ENCODE data around the gene GPATCH8.
A peak's percentile ranks its signal among the peaks of the same experiment; 100 is the strongest.
"Not testable (repeated sequence)": the region's sequence is repeated elsewhere in the genome, so short reads cannot be mapped to it uniquely, and the experiment has no call there.

GPATCH8 gene

GRCh38 chr17:44372036-44372435 is 131.2 kb downstream of the GPATCH8 start:
- H3K4me1 ChIP-seq (ENCODE audit: control insufficient read depth, insufficient read depth, low read length) = peaks cover 13% of the 10 kb centered on the region
- no peak overlapping the region for H3K9ac ChIP-seq (ENCODE audit: low read length in 2 of 2)
- no peak overlapping the region for H3K27ac ChIP-seq (ENCODE audit: low read length)
- no peak overlapping the region for H3K4me3 ChIP-seq (ENCODE audit: low read length in 2 of 2)
- H3K27me3 ChIP-seq (ENCODE audit: control insufficient read depth in 1 of 2, insufficient read depth in 2 of 2, low read length in 2 of 2) = peaks cover 0 to 7% of the 10 kb centered on the region in 2 donors
- no peaks in the 10 kb centered on the region for H3K9me3 ChIP-seq (ENCODE audit: control insufficient read depth in 2 of 2, low read length in 2 of 2)
- no peaks in the 10 kb centered on the region for H3K36me3 ChIP-seq (ENCODE audit: control insufficient read depth in 2 of 2, insufficient read depth in 2 of 2, low read length in 2 of 2)

DNA sequence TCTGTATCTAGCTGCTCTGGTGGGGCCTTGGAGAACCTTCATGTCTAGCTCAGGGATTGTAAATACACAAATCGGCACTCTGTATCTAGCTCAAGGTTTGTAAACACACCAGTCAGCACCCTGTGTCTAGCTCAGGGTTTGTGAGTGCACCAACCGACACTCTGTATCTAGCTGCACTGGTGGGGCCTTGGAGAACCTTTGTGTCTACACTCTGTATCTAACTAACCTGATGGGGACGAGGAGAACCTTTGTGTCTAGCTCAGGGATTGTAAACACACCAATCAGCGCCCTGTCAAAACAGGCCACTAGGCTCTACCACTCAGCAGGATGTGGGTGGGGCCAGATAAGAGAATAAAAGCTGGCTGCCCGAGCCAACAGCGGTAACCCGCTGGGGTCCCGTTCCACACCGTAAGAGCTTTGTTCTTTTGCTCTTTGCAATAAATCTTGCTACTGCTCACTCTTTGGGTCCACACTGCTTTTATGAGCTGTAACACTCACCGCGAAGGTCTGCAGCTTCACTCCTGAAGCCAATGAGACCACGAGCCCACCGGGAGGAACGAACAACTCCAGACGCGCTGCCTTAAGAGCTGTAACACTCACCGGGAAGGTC is 133.7 kb downstream of the GPATCH8 start:
- H3K9ac ChIP-seq (ENCODE audit: low read length in 2 of 2); H3K36me3 ChIP-seq (ENCODE audit: control insufficient read depth in 2 of 2, insufficient read depth in 2 of 2, low read length in 2 of 2); H3K9me3 ChIP-seq (ENCODE audit: control insufficient read depth in 2 of 2, low read length in 2 of 2); H3K4me1 ChIP-seq (ENCODE audit: control insufficient read depth, insufficient read depth, low read length); H3K27me3 ChIP-seq (ENCODE audit: control insufficient read depth in 1 of 2, insufficient read depth in 2 of 2, low read length in 2 of 2); H3K4me3 ChIP-seq (ENCODE audit: low read length in 2 of 2); H3K27ac ChIP-seq (ENCODE audit: low read length): not testable (repeated sequence)

GRCh38 chr17:44368391-44369243 is 134.6 kb downstream of the GPATCH8 start:
- H3K9me3 ChIP-seq (ENCODE audit: control insufficient read depth in 2 of 2, low read length in 2 of 2); H3K4me3 ChIP-seq (ENCODE audit: low read length in 2 of 2); H3K36me3 ChIP-seq (ENCODE audit: control insufficient read depth in 2 of 2, insufficient read depth in 2 of 2, low read length in 2 of 2); H3K27me3 ChIP-seq (ENCODE audit: control insufficient read depth in 1 of 2, insufficient read depth in 2 of 2, low read length in 2 of 2); H3K9ac ChIP-seq (ENCODE audit: low read length in 2 of 2); H3K27ac ChIP-seq (ENCODE audit: low read length); H3K4me1 ChIP-seq (ENCODE audit: control insufficient read depth, insufficient read depth, low read length): not testable (repeated sequence)

DNA sequence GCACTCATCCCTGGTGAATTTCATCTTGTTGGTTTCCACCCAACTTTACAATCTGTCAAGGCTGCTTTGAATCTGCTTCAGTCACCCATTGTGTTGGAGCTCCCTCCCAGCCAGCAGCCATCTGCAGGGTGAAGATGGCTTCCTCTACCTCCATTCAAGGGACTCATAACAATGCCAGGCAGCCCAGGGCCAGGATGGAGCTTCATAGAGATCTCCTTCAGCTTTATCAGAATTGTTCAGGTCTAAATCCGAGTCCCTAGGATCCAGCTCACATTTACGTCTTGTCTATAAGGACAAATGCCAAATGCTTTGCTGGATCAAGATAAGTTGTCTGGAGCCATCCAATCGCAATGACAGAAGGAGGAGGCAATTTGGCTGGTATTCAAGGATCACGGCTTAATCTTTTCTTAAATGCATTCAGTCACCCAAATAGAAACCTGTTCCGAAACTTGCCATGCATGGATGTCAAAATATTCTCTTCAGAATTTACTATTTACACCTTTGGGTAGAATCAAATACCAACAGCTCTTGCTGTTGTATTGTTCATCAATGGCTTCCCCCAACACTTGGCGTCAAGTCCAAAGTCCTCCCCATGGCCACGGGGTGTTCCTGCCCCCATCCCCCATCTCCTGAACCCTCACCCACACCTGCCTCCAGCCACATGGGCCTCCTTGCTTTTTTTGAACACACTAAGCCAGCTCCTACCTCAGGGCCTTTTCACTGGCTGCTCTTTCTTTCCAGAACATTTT is 135.8 kb downstream of the GPATCH8 start:
- Histone ChIP-seq H3K27me3 (ENCODE audit: control insufficient read depth in 1 of 2, insufficient read depth in 2 of 2, low read length in 2 of 2) (peaks cover 2 to 4% of the 10 kb centered on the region in 2 donors), H3K9ac (ENCODE audit: low read length in 2 of 2) (no peak overlapping the region), H3K4me1 (ENCODE audit: control insufficient read depth, insufficient read depth, low read length) (peaks cover 9% of the 10 kb centered on the region), H3K9me3 (ENCODE audit: control insufficient read depth in 2 of 2, low read length in 2 of 2) (no peaks in the 10 kb centered on the region), H3K4me3 (ENCODE audit: low read length in 2 of 2) (no peak overlapping the region), H3K27ac (ENCODE audit: low read length) (no peak overlapping the region), H3K36me3 (ENCODE audit: control insufficient read depth in 2 of 2, insufficient read depth in 2 of 2, low read length in 2 of 2) (no peaks in the 10 kb centered on the region)

DNA sequence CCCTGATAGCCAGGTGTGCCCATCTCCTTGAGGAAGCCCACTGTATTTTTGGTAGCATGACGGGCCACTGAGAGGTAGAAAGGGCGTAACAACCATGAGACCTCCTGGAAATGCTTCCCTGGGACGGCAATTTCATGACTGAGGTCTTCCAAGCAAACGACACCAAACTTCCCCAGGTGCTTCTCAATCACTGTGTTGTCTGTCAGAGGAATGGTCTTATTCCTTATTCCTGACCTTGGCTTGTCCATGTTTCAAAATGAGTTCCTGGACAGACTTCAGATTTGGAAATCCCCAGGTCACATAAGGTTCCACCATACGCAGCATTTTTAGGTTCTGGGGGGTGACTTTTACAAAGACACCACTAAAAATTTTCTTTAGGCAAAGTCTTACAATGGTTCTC is 138.2 kb downstream of the GPATCH8 start:
- not testable (repeated sequence) for H3K27me3 ChIP-seq (ENCODE audit: control insufficient read depth in 1 of 2, insufficient read depth in 2 of 2, low read length in 2 of 2); H3K4me3 ChIP-seq (ENCODE audit: low read length in 2 of 2); H3K9ac ChIP-seq (ENCODE audit: low read length in 2 of 2); H3K9me3 ChIP-seq (ENCODE audit: control insufficient read depth in 2 of 2, low read length in 2 of 2); H3K36me3 ChIP-seq (ENCODE audit: control insufficient read depth in 2 of 2, insufficient read depth in 2 of 2, low read length in 2 of 2); H3K27ac ChIP-seq (ENCODE audit: low read length)
- H3K4me1 ChIP-seq (ENCODE audit: control insufficient read depth, insufficient read depth, low read length) = peaks cover 11% of the 10 kb centered on the region

GRCh38 chr17:44363613-44364159 is 139.5 kb downstream of the GPATCH8 start, which contains the start of gene FAM171A2:
FAM171A2 (minus strand) TSS chr17:44363853; CDS start chr17:44363714, 139 bp downstream.
- no peaks in the 10 kb centered on the region for H3K36me3 ChIP-seq (ENCODE audit: control insufficient read depth in 2 of 2, insufficient read depth in 2 of 2, low read length in 2 of 2)
- peak within 1 kb of the TSS; percentile 63 to 73 for H3K4me3 ChIP-seq (ENCODE audit: low read length in 2 of 2)
- no peak within 1 kb of the TSS for H3K27ac ChIP-seq (ENCODE audit: low read length)
- peaks cover 4 to 7% of the 10 kb centered on the region in 2 donors for H3K27me3 ChIP-seq (ENCODE audit: control insufficient read depth in 1 of 2, insufficient read depth in 2 of 2, low read length in 2 of 2)
- no peaks in the 10 kb centered on the region for H3K9me3 ChIP-seq (ENCODE audit: control insufficient read depth in 2 of 2, low read length in 2 of 2)
- peaks cover 11% of the 10 kb centered on the region for H3K4me1 ChIP-seq (ENCODE audit: control insufficient read depth, insufficient read depth, low read length)
- peak within 1 kb of the TSS in 1 of 2 donors; percentile 53 for H3K9ac ChIP-seq (ENCODE audit: low read length in 2 of 2)

DNA sequence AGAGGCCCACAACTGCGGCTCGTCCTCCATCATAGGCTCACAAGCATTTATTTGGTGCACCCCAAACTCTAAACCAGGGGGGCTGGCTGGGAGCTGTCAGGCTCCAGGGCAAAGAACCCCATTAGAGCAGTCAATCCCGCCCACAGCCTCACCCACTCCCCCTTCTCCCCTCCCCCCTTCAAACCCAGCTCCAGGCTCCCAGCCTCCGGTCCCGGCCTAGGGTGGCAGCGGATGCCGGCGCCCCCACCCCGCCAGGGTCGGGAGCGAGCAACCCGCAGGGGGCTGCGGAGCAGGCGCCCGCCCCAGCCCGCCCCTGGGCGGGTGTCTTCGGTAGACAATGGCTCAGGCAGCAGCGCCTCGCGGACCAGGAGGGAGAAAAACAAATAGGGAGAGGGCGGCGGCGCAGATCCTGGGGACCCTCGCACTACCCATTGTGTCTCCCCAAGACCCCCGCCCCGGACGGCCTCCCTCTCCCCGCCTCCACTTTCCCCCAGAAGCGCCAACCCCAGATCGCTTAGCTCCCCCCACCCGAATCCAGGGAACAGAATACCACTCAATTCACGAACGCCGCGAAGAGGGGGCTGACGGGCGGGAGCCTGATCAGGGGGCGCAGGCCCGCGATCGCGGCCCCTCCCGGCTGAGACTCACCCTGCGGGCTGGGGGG is 140.1 kb downstream of the GPATCH8 start:
- Histone ChIP-seq H3K9me3 (ENCODE audit: control insufficient read depth in 2 of 2, low read length in 2 of 2) (no peaks in the 10 kb centered on the region), H3K27me3 (ENCODE audit: control insufficient read depth in 1 of 2, insufficient read depth in 2 of 2, low read length in 2 of 2) (peaks cover 4 to 7% of the 10 kb centered on the region in 2 donors), H3K27ac (ENCODE audit: low read length) (no peak overlapping the region), H3K4me3 (ENCODE audit: low read length in 2 of 2) (peak overlapping the region; percentile 63 to 73), H3K36me3 (ENCODE audit: control insufficient read depth in 2 of 2, insufficient read depth in 2 of 2, low read length in 2 of 2) (no peaks in the 10 kb centered on the region), H3K9ac (ENCODE audit: low read length in 2 of 2) (peak overlapping the region in 1 of 2 donors; percentile 53), H3K4me1 (ENCODE audit: control insufficient read depth, insufficient read depth, low read length) (peaks cover 11% of the 10 kb centered on the region)

- Histone ChIP-seq H3K27me3 (ENCODE audit: control insufficient read depth in 1 of 2, insufficient read depth in 2 of 2, low read length in 2 of 2) (peaks cover 1 to 7% of the 10 kb centered on the region in 2 donors), H3K36me3 (ENCODE audit: control insufficient read depth in 2 of 2, insufficient read depth in 2 of 2, low read length in 2 of 2) (no peaks in the 10 kb centered on the region), H3K4me3 (ENCODE audit: low read length in 2 of 2) (peak overlapping the region in 1 of 2 donors; percentile 73), H3K9me3 (ENCODE audit: control insufficient read depth in 2 of 2, low read length in 2 of 2) (no peaks in the 10 kb centered on the region), H3K4me1 (ENCODE audit: control insufficient read depth, insufficient read depth, low read length) (peaks cover 11% of the 10 kb centered on the region), H3K9ac (ENCODE audit: low read length in 2 of 2) (no peak overlapping the region), H3K27ac (ENCODE audit: low read length) (no peak overlapping the region)
Observed at GRCh38 chr17:44362459-44362948, 140.7 kb downstream of the GPATCH8 start.

DNA sequence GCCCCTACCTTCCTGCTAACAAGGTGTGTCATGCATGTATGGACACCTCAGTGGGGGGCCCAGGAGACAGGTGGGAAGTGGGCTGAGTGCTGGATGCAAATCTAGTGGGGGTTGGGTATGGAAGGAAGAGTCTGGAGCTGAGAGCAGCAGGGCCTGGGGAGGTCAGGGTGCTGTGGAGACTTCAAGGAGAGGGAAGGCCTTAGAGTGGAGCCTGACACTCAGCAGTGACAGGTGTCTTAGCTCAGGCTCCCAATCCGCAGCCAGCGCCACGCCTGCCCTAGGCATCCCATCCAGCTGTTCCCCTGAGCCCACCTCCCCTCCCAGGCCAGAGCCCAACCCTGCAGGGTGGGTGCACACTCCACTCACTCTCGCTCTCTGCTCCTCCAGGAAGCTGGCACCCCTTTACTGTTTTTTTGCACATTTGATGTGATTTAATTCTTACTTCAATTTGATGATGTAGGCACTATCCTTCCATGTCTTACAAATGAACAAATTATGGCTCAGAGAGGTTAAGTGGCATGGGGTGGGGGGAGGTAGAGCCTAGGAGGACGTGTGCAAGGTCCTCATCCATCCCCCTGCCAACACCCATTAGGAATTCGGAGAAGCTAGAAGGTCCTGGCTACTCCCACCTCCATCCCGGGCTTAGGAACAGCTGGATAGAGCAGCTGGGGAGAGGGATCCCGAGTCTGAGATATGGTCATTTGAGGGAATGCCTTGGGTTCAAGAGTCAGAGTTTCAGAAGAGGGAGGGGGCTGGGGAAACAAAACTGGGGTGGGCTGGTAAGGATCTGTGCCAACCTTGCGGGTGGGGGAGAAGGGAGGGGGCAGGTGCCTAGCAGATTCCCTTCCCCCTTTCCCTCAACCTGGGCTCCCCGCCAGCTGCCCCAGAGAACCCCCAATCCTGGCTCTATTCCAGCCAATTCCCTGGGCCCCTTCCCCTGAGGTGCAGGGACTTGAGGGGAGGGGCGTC is 141.6 kb downstream of the GPATCH8 start:
- Histone ChIP-seq H3K27me3 (ENCODE audit: control insufficient read depth in 1 of 2, insufficient read depth in 2 of 2, low read length in 2 of 2) (peaks cover 0 to 7% of the 10 kb centered on the region in 2 donors), H3K4me3 (ENCODE audit: low read length in 2 of 2) (no peak overlapping the region), H3K36me3 (ENCODE audit: control insufficient read depth in 2 of 2, insufficient read depth in 2 of 2, low read length in 2 of 2) (no peaks in the 10 kb centered on the region), H3K9ac (ENCODE audit: low read length in 2 of 2) (no peak overlapping the region), H3K4me1 (ENCODE audit: control insufficient read depth, insufficient read depth, low read length) (peaks cover 11% of the 10 kb centered on the region), H3K27ac (ENCODE audit: low read length) (no peak overlapping the region), H3K9me3 (ENCODE audit: control insufficient read depth in 2 of 2, low read length in 2 of 2) (no peaks in the 10 kb centered on the region)
